CD8-positive, alpha-beta memory T cell (primary cell): Measurements from ENCODE around the gene SPACA1. TPM values are rescaled to one million over a fixed set of nuclear protein-coding genes. Genes with fewer than 3 reads are reported as not detected.
A peak's percentile ranks its signal among the peaks of the same experiment; 100 is the strongest.

Source experiments
- CTCF ChIA-PET: fragments of 350-600 bp; sonication (Branson Sonifier 250); formaldehyde crosslinking; loops from one replicate; lab custom pipeline; 2021; ENCODE audit warnings: antibody characterized with exemption; lab: Charles Lee
- POLR2A ChIA-PET: fragments of 350-600 bp; sonication (Branson Sonifier 250); formaldehyde crosslinking; loops from one replicate; lab custom pipeline; 2021; ENCODE audit warnings: antibody characterized with exemption; lab: Charles Lee
- DNase-seq, 5 donors: peaks; one replicate each; pipeline versions ENCODE4 v3.0.0 to v3.0.0-alpha.2; 2020 to 2022; ENCODE audit warnings: mixed read lengths in 1 of 5
- H3K27ac ChIP-seq: one replicate; pipeline ENCODE4 v1.7.0; 2013; ENCODE audit warnings: low read depth, mild to moderate bottlenecking, low read length, moderate library complexity
- H3K27me3 ChIP-seq: 2 replicates; pipeline ENCODE4 v1.7.0; 2013; ENCODE audit warnings: low read length, mild to moderate bottlenecking; ENCODE audit not compliant: insufficient read depth, poor library complexity, severe bottlenecking
- H3K36me3 ChIP-seq: 2 replicates; pipeline ENCODE4 v1.7.0; 2013; ENCODE audit warnings: mild to moderate bottlenecking, low read length, moderate library complexity; ENCODE audit not compliant: insufficient read depth
- H3K4me1 ChIP-seq: 2 replicates; pipeline ENCODE4 v1.7.0; 2013; ENCODE audit warnings: mild to moderate bottlenecking, low read length, moderate library complexity; ENCODE audit not compliant: insufficient read depth
- H3K4me3 ChIP-seq: 2 replicates; pipeline ENCODE4 v1.7.0; 2013; ENCODE audit warnings: mild to moderate bottlenecking, low read length
- H3K9me3 ChIP-seq: 2 replicates; pipeline ENCODE4 v1.7.0; 2013; ENCODE audit warnings: mild to moderate bottlenecking, low read length
- H3K27ac Mint-ChIP-seq, 8 donors: one replicate each; pipeline ENCODE4 v1.8.0; 2020 to 2021; ENCODE audit warnings: mixed read lengths in 8 of 8, mild to moderate bottlenecking in 6 of 8, inconsistent platforms in 3 of 8, moderate library complexity in 3 of 8
- H3K27me3 Mint-ChIP-seq, 2 donors: one replicate each; pipeline ENCODE4 v1.8.0; 2020 to 2021; ENCODE audit warnings: mixed read lengths in 2 of 2, mild to moderate bottlenecking in 1 of 2, moderate library complexity in 1 of 2
- H3K36me3 Mint-ChIP-seq, 3 donors: one replicate each; pipeline ENCODE4 v1.8.0; 2020 to 2021; ENCODE audit warnings: mixed read lengths in 3 of 3, inconsistent platforms in 1 of 3, mild to moderate bottlenecking in 1 of 3
- H3K4me1 Mint-ChIP-seq, 3 donors: one replicate each; pipeline ENCODE4 v1.8.0; 2020 to 2021; ENCODE audit warnings: mixed read lengths in 3 of 3, inconsistent platforms in 1 of 3, mild to moderate bottlenecking in 1 of 3
- H3K4me3 Mint-ChIP-seq, 7 donors: one replicate each; pipeline ENCODE4 v1.8.0; 2020 to 2021; ENCODE audit warnings: mixed read lengths in 7 of 7, mild to moderate bottlenecking in 6 of 7, moderate library complexity in 4 of 7, inconsistent platforms in 2 of 7
- H3K9me3 Mint-ChIP-seq, 5 donors: one replicate each; pipeline ENCODE4 v1.8.0; 2020 to 2022; ENCODE audit warnings: mixed read lengths in 5 of 5, mild to moderate bottlenecking in 3 of 5, moderate library complexity in 2 of 5, inconsistent platforms in 1 of 5
- polyA plus RNA-seq: library from polyadenylated mRNA; unstranded; fragments of 300-500 nt; fragmentation: Illumina TruSeq; gene quantifications from one replicate; pipeline ENCODE4 v1.2.3, GENCODE V29; 2021
- total RNA-seq, 2 experiments: library from RNA; stranded (reverse); gene quantifications; one replicate each; pipeline ENCODE4 v1.2.3, GENCODE V29; 2021

Gene SPACA1
- total and polyA plus RNA-seq, 3 experiments from 2014 or later, result not detected

DNA sequence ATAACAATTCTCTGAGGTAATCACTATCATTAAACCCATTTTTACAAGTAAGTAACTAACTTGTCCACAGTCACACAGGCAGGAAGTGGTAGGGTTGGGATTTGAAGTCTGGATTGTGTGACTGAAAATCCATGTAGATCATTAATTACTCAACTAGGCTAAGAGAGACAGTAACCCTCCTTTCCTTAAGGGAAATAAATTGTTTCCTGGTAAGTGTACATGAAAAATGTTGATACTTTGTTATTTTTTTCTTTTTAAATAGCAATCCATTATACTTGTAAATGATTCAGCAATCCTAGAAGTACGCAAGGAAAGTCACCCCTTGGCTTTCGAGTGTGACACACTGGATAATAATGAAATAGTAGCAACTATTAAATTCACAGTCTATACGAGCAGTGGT lies 11.6 kb downstream of the SPACA1 start:
- POLR2A ChIA-PET, result no interaction called here
- no peaks in the 10 kb centered on the region for H3K36me3 Mint-ChIP-seq
- H3K4me1 Mint-ChIP-seq, result no peaks in the 10 kb centered on the region

DNA sequence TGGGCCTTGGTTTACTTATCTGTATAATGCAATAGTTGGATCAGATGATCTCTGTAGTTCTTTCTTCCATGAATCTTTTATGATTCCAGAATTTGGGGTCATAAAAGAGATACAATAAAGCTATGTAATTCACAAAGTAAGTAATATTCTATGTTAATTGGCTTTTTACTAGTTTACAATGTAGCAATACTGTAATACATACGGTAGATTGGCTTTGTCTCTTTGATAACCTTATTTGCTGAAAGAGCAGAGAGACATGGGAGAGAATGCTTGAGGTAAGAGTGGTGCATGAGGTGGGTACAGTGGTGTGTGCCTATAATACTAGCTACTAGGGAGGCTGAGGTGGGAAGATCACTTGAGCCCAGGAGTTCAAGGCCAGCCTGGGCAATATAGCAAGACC lies 14.7 kb downstream of the SPACA1 start:
- CTCF ChIA-PET, result no interaction called here
- POLR2A ChIA-PET, result no interaction called here

More for the DNA sequence above, 11.6 kb downstream of the SPACA1 start:
- H3K4me3 Mint-ChIP-seq, result no peak overlapping the region
- H3K9me3 Mint-ChIP-seq, result no peaks in the 10 kb centered on the region
- Histone ChIP-seq H3K4me1 (no peaks in the 10 kb centered on the region), H3K36me3 (no peaks in the 10 kb centered on the region), H3K4me3 (no peak overlapping the region), H3K27ac (no peak overlapping the region), H3K9me3 (no peaks in the 10 kb centered on the region), H3K27me3 (no peaks in the 10 kb centered on the region)
- H3K27ac Mint-ChIP-seq, result no peak overlapping the region
- CTCF ChIA-PET, result no interaction called here
- no peak for DNase-seq
- H3K27me3 Mint-ChIP-seq, result peaks cover 13 to 28% of the 10 kb centered on the region in 2 donors

DNA sequence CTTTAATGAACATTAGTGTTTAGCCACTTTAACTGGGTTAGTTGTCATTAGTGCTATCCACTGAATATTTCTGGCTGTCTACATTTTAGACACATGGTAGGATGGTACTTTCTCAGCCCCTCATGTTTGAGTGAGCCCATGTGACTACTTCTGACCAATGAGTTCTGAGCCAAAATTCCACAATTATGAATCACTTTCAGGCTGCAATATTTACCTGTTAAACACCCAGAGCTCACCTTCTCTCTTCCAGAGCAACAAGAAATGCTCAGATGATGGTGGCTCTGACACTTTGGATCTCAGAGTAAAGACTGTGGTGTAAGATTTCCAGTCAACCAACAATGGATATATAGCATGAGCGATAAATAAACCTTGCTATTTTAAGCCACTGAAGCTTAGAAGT lies 24.8 kb downstream of the SPACA1 start:
- DNase-seq, result no peak
- Mint-ChIP-seq H3K36me3 (no peaks in the 10 kb centered on the region), H3K27ac (no peak overlapping the region), H3K27me3 (peaks cover 10 to 51% of the 10 kb centered on the region in 2 donors), H3K9me3 (peaks cover 0 to 22% (median 4%) of the 10 kb centered on the region in 5 donors), H3K4me3 (no peak overlapping the region), H3K4me1 (no peaks in the 10 kb centered on the region)
- Histone ChIP-seq H3K4me3 (no peak overlapping the region), H3K27me3 (no peaks in the 10 kb centered on the region), H3K36me3 (no peaks in the 10 kb centered on the region), H3K4me1 (no peaks in the 10 kb centered on the region), H3K27ac (no peak overlapping the region), H3K9me3 (no peaks in the 10 kb centered on the region)
- POLR2A ChIA-PET, result no interaction called here
- CTCF ChIA-PET, result no interaction called here

More for the DNA sequence above, 14.7 kb downstream of the SPACA1 start:
- Mint-ChIP-seq H3K27me3 (peaks cover 10 to 21% of the 10 kb centered on the region in 2 donors), H3K36me3 (no peaks in the 10 kb centered on the region), H3K4me1 (no peaks in the 10 kb centered on the region), H3K9me3 (no peaks in the 10 kb centered on the region), H3K27ac (no peak overlapping the region), H3K4me3 (no peak overlapping the region)
- no peaks in the 10 kb centered on the region for H3K4me1 ChIP-seq
- H3K4me3 ChIP-seq, result no peak overlapping the region
- no peaks in the 10 kb centered on the region for H3K9me3 ChIP-seq
- DNase-seq, result no peak
- no peak overlapping the region for H3K27ac ChIP-seq
- no peaks in the 10 kb centered on the region for H3K36me3 ChIP-seq
- no peaks in the 10 kb centered on the region for H3K27me3 ChIP-seq

DNA sequence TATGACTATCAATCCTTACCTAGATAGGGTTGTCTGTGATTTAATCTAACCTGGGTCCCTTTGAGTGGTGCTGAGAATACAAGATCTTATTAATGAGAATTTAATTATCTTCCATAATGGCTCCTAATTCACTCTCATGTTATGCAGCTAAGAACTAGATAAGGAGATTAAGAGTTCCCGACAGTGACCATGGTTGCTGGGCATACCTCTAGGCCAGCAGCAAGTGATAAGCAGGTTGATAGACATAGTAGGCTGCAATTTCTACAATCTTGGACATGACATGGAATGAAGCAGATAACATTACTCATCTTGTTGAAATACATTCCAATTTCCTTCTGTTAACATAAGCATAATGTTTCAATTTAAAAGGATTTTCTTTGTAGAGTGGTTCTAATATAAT lies 27.1 kb downstream of the SPACA1 start:
- Histone ChIP-seq H3K27ac (no peak overlapping the region), H3K9me3 (no peaks in the 10 kb centered on the region), H3K4me1 (no peaks in the 10 kb centered on the region), H3K4me3 (no peak overlapping the region), H3K36me3 (no peaks in the 10 kb centered on the region), H3K27me3 (no peaks in the 10 kb centered on the region)
- ChIA-PET POLR2A (no interaction called here), CTCF (no interaction called here)
- Mint-ChIP-seq H3K36me3 (no peaks in the 10 kb centered on the region), H3K4me3 (no peak overlapping the region), H3K27ac (no peak overlapping the region), H3K4me1 (no peaks in the 10 kb centered on the region), H3K27me3 (peaks cover 6 to 40% of the 10 kb centered on the region in 2 donors), H3K9me3 (peaks cover 0 to 14% (median 2%) of the 10 kb centered on the region in 5 donors)
- DNase-seq, result no peak

DNA sequence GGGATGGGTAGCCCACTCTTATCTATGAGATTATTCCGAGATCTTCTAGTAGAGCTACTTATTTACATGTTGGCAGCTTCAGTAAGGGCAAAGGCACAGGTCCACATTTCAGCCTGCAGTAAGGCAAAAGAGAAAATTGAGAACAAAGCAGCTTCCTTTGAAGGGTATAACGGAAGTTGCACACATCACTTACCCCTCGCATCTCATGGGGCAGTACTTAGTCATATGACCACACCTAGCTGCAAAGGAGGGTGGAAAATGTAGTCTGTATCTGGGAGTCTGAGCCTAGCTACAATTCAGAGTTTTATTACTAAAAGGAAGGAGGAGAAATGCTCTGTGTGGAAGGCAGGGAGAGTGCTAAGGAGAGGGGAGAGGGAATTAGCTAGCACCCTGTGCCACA lies 29.7 kb downstream of the SPACA1 start:
- DNase-seq, result no peak
- H3K27me3 Mint-ChIP-seq, result peaks cover 6 to 24% of the 10 kb centered on the region in 2 donors
- H3K27me3 ChIP-seq, result no peaks in the 10 kb centered on the region
- no peaks in the 10 kb centered on the region for H3K9me3 ChIP-seq
- no peak overlapping the region for H3K27ac Mint-ChIP-seq
- H3K4me3 Mint-ChIP-seq, result no peak overlapping the region
- H3K27ac ChIP-seq, result no peak overlapping the region
- ChIA-PET CTCF (no interaction called here), POLR2A (no interaction called here)
- H3K4me1 ChIP-seq, result no peaks in the 10 kb centered on the region
- H3K4me3 ChIP-seq, result no peak overlapping the region
- no peaks in the 10 kb centered on the region for H3K36me3 Mint-ChIP-seq
- H3K4me1 Mint-ChIP-seq, result no peaks in the 10 kb centered on the region
- H3K36me3 ChIP-seq, result no peaks in the 10 kb centered on the region
- peaks cover 0 to 2% (median 0%) of the 10 kb centered on the region in 5 donors for H3K9me3 Mint-ChIP-seq

DNA sequence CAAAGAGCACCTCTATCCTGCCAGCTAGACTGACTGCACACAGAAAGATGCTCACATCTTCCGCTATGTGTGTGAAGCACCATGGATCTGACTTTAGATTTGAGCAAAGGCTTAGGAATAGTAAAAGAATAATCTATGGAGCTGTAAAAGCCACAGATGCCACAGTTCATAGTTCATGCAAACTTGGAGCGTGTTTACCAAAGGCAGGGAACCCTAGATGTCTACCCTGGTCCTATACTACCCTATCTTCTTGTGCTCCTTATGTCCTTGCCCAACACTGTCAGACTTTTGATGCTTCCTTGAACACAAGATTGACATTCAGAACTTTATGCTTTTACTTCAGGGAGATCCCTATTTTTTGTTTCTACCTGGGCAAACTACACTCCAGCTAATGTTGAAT lies 39.2 kb downstream of the SPACA1 start:
- no peak overlapping the region for H3K4me3 Mint-ChIP-seq
- ChIA-PET POLR2A (no interaction called here), CTCF (no interaction called here)
- no peak overlapping the region for H3K4me3 ChIP-seq
- DNase-seq, result no peak
- no peaks in the 10 kb centered on the region for H3K9me3 ChIP-seq
- H3K27me3 ChIP-seq, result no peaks in the 10 kb centered on the region
- H3K27ac Mint-ChIP-seq, result no peak overlapping the region
- no peaks in the 10 kb centered on the region for H3K4me1 Mint-ChIP-seq
- no peak overlapping the region for H3K27ac ChIP-seq
- H3K36me3 Mint-ChIP-seq, result no peaks in the 10 kb centered on the region
- H3K36me3 ChIP-seq, result no peaks in the 10 kb centered on the region
- H3K27me3 Mint-ChIP-seq, result peaks cover 1 to 12% of the 10 kb centered on the region in 2 donors
- H3K9me3 Mint-ChIP-seq, result peaks cover 0 to 4% (median 2%) of the 10 kb centered on the region in 5 donors
- no peaks in the 10 kb centered on the region for H3K4me1 ChIP-seq

DNA sequence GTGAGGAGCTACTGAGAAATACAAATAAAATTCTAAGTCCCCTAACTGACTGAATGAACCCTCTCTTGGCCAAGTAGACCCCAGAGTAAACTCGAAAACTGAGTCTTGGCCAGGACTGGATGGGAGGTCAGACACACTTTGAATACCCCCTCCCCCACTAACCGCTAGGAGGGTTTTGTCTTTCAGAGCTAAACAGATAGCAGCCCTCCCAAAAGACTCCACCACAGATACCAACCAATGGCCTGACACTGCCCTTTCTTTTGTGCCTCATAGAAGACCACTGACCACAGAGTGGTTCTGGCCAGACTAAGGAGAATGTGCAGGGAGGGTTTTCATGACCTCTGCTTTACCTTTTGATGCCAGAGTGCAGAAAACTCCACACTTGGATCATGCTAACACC lies 42.1 kb downstream of the SPACA1 start:
- Mint-ChIP-seq H3K27me3 (peaks cover 1 to 12% of the 10 kb centered on the region in 2 donors), H3K36me3 (no peaks in the 10 kb centered on the region), H3K4me3 (no peak overlapping the region), H3K27ac (peak overlapping the region in 1 of 8 donors; percentile 2), H3K4me1 (no peaks in the 10 kb centered on the region), H3K9me3 (no peaks in the 10 kb centered on the region)
- ChIA-PET POLR2A (no interaction called here), CTCF (no interaction called here)
- no peak for DNase-seq
- Histone ChIP-seq H3K9me3 (no peaks in the 10 kb centered on the region), H3K27me3 (no peaks in the 10 kb centered on the region), H3K36me3 (no peaks in the 10 kb centered on the region), H3K4me1 (no peaks in the 10 kb centered on the region), H3K4me3 (no peak overlapping the region), H3K27ac (no peak overlapping the region)

DNA sequence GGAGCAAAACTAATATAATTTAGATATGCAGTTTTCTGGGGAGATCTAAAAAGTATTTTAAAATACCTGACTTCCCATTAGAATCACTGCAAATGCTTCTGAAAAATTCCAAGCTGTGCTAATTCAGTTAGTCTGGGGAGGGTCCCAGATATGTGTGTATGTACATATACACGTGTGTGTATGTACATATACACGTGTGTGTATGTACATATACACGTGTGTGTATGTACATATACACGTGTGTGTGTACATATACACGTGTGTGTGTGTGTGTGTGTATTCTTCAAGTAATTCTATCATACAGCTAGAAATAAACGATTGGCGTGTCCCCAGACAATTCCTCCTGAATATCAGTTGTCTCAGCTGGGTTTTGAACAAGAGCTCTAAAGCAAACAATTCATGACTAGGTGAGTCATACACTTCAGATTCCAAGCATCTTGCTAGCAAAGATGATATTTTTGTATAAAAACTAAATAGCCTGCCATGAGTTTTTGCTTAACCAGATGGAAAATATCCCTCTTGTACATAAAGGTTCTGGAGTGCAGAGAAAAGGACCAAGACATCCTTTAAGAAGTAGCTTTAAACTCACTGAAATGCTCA lies 58.2 kb downstream of the SPACA1 start:
- no peaks in the 10 kb centered on the region for H3K4me1 Mint-ChIP-seq
- POLR2A ChIA-PET, result no interaction called here
- H3K4me1 ChIP-seq, result no peaks in the 10 kb centered on the region
- no peak overlapping the region for H3K27ac Mint-ChIP-seq
- H3K9me3 ChIP-seq, result no peaks in the 10 kb centered on the region
- no peak overlapping the region for H3K4me3 Mint-ChIP-seq
- no peaks in the 10 kb centered on the region for H3K9me3 Mint-ChIP-seq
- no peaks in the 10 kb centered on the region for H3K36me3 Mint-ChIP-seq
- H3K27ac ChIP-seq, result no peak overlapping the region
- H3K4me3 ChIP-seq, result no peak overlapping the region
- no peaks in the 10 kb centered on the region for H3K27me3 ChIP-seq
- H3K27me3 Mint-ChIP-seq, result peaks cover 0 to 20% of the 10 kb centered on the region in 2 donors
- CTCF ChIA-PET, result interaction anchor here (1.5 kb wide), 1 partner anchor 13 kb away, joined by 5 read pairs; no protein-coding TSS in a partner anchor
- DNase-seq, result no peak
- H3K36me3 ChIP-seq, result no peaks in the 10 kb centered on the region
